Neural progenitor cell (in vitro differentiated cells): ENCODE measurements around the gene FBXL19.

Source experiments
- CTCF ChIP-seq: fragments of 200-600 bp; sonication (generic); IDR thresholded peaks from 2 replicates; pipeline ENCODE4 v1.5.1; 2017; ENCODE audit warnings: antibody characterized with exemption, mild to moderate bottlenecking
- EZH2 ChIP-seq: fragments of 200-600 bp; sonication (generic); IDR thresholded peaks from 2 replicates; pipeline ENCODE4 v1.6.1; 2017; ENCODE audit warnings: antibody characterized with exemption, mild to moderate bottlenecking, moderate library complexity
- EZH2phosphoT487 ChIP-seq: fragments of 200-600 bp; sonication (generic); IDR thresholded peaks from 2 replicates; pipeline ENCODE4 v1.6.1; 2017; ENCODE audit warnings: antibody characterized with exemption

GRCh38 chr16:30903002-30903401, 20.4 kb upstream of the FBXL19 start:
- TF ChIP-seq CTCF, result no peak
- TF ChIP-seq EZH2, result no peak
- no peak for TF ChIP-seq EZH2phosphoT487
